Osteocyte (in vitro differentiated cells): Measurements from ENCODE around the gene SLC27A1. TPM values are rescaled to one million over a fixed set of nuclear protein-coding genes. Genes with fewer than 3 reads are reported as not detected.

Source experiments
- DNase-seq: peaks from one replicate; pipeline ENCODE4 v3.0.0; 2021; ENCODE audit warnings: mixed read lengths; ENCODE audit not compliant: unreplicated experiment; ENCODE audit errors: extremely low spot score
- H3K27ac Mint-ChIP-seq: one replicate; pipeline ENCODE4 v1.8.0; 2021; ENCODE audit warnings: mild to moderate bottlenecking, mixed read lengths; ENCODE audit not compliant: unreplicated experiment
- H3K27me3 Mint-ChIP-seq: one replicate; pipeline ENCODE4 v1.8.0; 2021; ENCODE audit warnings: mixed read lengths; ENCODE audit not compliant: unreplicated experiment
- H3K36me3 Mint-ChIP-seq: one replicate; pipeline ENCODE4 v1.8.0; 2021; ENCODE audit warnings: mixed read lengths; ENCODE audit not compliant: unreplicated experiment
- H3K4me1 Mint-ChIP-seq: one replicate; pipeline ENCODE4 v1.8.0; 2021; ENCODE audit warnings: mixed read lengths; ENCODE audit not compliant: unreplicated experiment
- H3K4me3 Mint-ChIP-seq: one replicate; pipeline ENCODE4 v1.8.0; 2021; ENCODE audit warnings: mild to moderate bottlenecking, moderate library complexity, mixed read lengths; ENCODE audit not compliant: unreplicated experiment
- H3K9me3 Mint-ChIP-seq: one replicate; pipeline ENCODE4 v1.8.0; 2021; ENCODE audit warnings: mixed read lengths; ENCODE audit not compliant: unreplicated experiment
- CTCF ChIP-seq: fragments of 200-600 bp; sonication (generic); IDR thresholded peaks from 2 replicates; pipeline ENCODE4 v1.5.0; 2021; ENCODE audit warnings: antibody characterized with exemption, mild to moderate bottlenecking, moderate library complexity
- total RNA-seq: library from RNA; stranded (reverse); gene quantifications from 2 replicates; pipeline ENCODE4 v1.2.1, GENCODE V29; 2021

SLC27A1 gene
- total RNA-seq, 1 donor from 2014 or later = 12.5 TPM

- H3K4me1 Mint-ChIP-seq = peaks cover 5% of the 10 kb centered on the region
- no peaks in the 10 kb centered on the region for H3K27me3 Mint-ChIP-seq
Observed at GRCh38 chr19:17429641-17430113, 40.6 kb upstream of the SLC27A1 start.

GRCh38 chr19:17431417-17431816 lies 38.9 kb upstream of the SLC27A1 start:
- Mint-ChIP-seq H3K9me3 (no peaks in the 10 kb centered on the region), H3K27ac (no peak overlapping the region)

More at GRCh38 chr19:17429641-17430113, 40.6 kb upstream of the SLC27A1 start:
- no peak for DNase-seq
- Mint-ChIP-seq H3K36me3 (no peaks in the 10 kb centered on the region), H3K9me3 (no peaks in the 10 kb centered on the region), H3K4me3 (no peak overlapping the region), H3K27ac (no peak overlapping the region)
- no peak for TF ChIP-seq CTCF

GRCh38 chr19:17435218-17435617 lies 35.1 kb upstream of the SLC27A1 start:
- TF ChIP-seq CTCF = no peak
- Mint-ChIP-seq H3K4me3 (no peak overlapping the region), H3K27ac (no peak overlapping the region), H3K27me3 (no peaks in the 10 kb centered on the region), H3K9me3 (no peaks in the 10 kb centered on the region), H3K36me3 (no peaks in the 10 kb centered on the region), H3K4me1 (no peaks in the 10 kb centered on the region)
- no peak for DNase-seq

More at GRCh38 chr19:17431417-17431816, 38.9 kb upstream of the SLC27A1 start:
- Mint-ChIP-seq H3K27me3 (no peaks in the 10 kb centered on the region), H3K36me3 (no peaks in the 10 kb centered on the region), H3K4me3 (no peak overlapping the region), H3K4me1 (no peaks in the 10 kb centered on the region)
- TF ChIP-seq CTCF = no peak
- no peak for DNase-seq

GRCh38 chr19:17436094-17436873 lies 34.0 kb upstream of the SLC27A1 start:
- no peak for DNase-seq
- no peaks in the 10 kb centered on the region for H3K9me3 Mint-ChIP-seq

More at GRCh38 chr19:17436094-17436873, 34.0 kb upstream of the SLC27A1 start:
- H3K36me3 Mint-ChIP-seq = no peaks in the 10 kb centered on the region
- H3K27ac Mint-ChIP-seq = no peak overlapping the region
- H3K27me3 Mint-ChIP-seq = no peaks in the 10 kb centered on the region
- TF ChIP-seq CTCF = no peak
- no peak overlapping the region for H3K4me3 Mint-ChIP-seq
- no peaks in the 10 kb centered on the region for H3K4me1 Mint-ChIP-seq
